Measurements from ENCODE around the gene STK10.

STK10 gene

GRCh38 chr5:172234031-172234430 lies 46.0 kb upstream of the STK10 start:
- Histone ChIP-seq H3K4me2 (ENCODE audit: low read length) (no peak overlapping the region), H3K27me3 (ENCODE audit: insufficient read depth, low read length) (no peaks in the 10 kb centered on the region), H3K4me1 (ENCODE audit: insufficient read depth, low read length, severe bottlenecking) (peaks cover 36% of the 10 kb centered on the region), H3K9me3 (ENCODE audit: low read length) (no peaks in the 10 kb centered on the region), H3K9ac (ENCODE audit: low read length) (no peak overlapping the region), H3K79me2 (ENCODE audit: insufficient read depth, low read length) (peaks cover 25% of the 10 kb centered on the region), H3F3A (ENCODE audit: insufficient read depth, low read length) (no peaks in the 10 kb centered on the region), H4K20me1 (ENCODE audit: insufficient read depth, low read length) (no peaks in the 10 kb centered on the region), H3K27ac (ENCODE audit: low read depth, low read length, poor library complexity, severe bottlenecking) (no peak overlapping the region), H3K9me2 (ENCODE audit: low read depth, low read length) (no peaks in the 10 kb centered on the region), H2AFZ (ENCODE audit: low read length) (no peak overlapping the region), H3K4me3 (ENCODE audit: low read depth, low read length, poor library complexity, severe bottlenecking) (no peak overlapping the region), H3K36me3 (ENCODE audit: insufficient read depth, low read length) (peaks cover 36% of the 10 kb centered on the region; the same call in 1 of the 2 replicates)
- TF ChIP-seq CTCF (IDR thresholded peaks at IDR 0.05; ENCODE audit: low read length) (no peak), EZH2 (IDR thresholded peaks at IDR 0.05; ENCODE audit: borderline replicate concordance, low read length) (no peak)

DNA sequence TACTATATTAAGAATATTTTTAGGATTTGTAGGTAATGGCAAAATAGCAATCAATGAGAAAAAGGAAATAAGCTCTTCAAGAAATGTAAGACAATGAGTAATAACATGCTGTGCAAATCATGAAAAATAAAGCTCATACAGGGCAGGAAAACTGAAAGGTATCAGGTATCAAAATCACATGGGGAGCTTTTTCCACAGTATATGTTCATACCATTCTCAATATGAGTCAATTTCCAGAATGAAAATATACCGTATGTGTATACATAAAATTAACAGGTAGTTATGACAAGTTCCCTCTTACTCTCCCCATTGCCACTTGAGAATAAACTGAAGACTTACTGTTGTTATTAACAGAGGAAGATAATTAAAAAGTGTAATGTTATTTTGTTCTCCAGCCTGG lies 41.9 kb upstream of the STK10 start:
- H3K9ac ChIP-seq (ENCODE audit: low read length), result no peak overlapping the region
- no peaks in the 10 kb centered on the region for H3F3A ChIP-seq (ENCODE audit: insufficient read depth, low read length)
- no peak overlapping the region for H2AFZ ChIP-seq (ENCODE audit: low read length)
- H3K4me1 ChIP-seq (ENCODE audit: insufficient read depth, low read length, severe bottlenecking), result no peaks in the 10 kb centered on the region
- TF ChIP-seq CTCF (IDR thresholded peaks at IDR 0.05; ENCODE audit: low read length) (no peak), EZH2 (IDR thresholded peaks at IDR 0.05; ENCODE audit: borderline replicate concordance, low read length) (no peak)
- no peaks in the 10 kb centered on the region for H3K27me3 ChIP-seq (ENCODE audit: insufficient read depth, low read length)
- H3K4me3 ChIP-seq (ENCODE audit: low read depth, low read length, poor library complexity, severe bottlenecking), result no peak overlapping the region
- no peaks in the 10 kb centered on the region for H4K20me1 ChIP-seq (ENCODE audit: insufficient read depth, low read length)
- no peak overlapping the region for H3K27ac ChIP-seq (ENCODE audit: low read depth, low read length, poor library complexity, severe bottlenecking)
- H3K9me2 ChIP-seq (ENCODE audit: low read depth, low read length), result no peaks in the 10 kb centered on the region
- no peak overlapping the region for H3K4me2 ChIP-seq (ENCODE audit: low read length)
- H3K79me2 ChIP-seq (ENCODE audit: insufficient read depth, low read length), result no peaks in the 10 kb centered on the region
- H3K9me3 ChIP-seq (ENCODE audit: low read length), result no peaks in the 10 kb centered on the region
- peaks cover 41% of the 10 kb centered on the region; the same call in 1 of the 2 replicates for H3K36me3 ChIP-seq (ENCODE audit: insufficient read depth, low read length)

- H3K9ac ChIP-seq (ENCODE audit: low read length), result no peak overlapping the region
- no peaks in the 10 kb centered on the region for H3K9me2 ChIP-seq (ENCODE audit: low read depth, low read length)
- H2AFZ ChIP-seq (ENCODE audit: low read length), result no peak overlapping the region
- H3F3A ChIP-seq (ENCODE audit: insufficient read depth, low read length), result no peaks in the 10 kb centered on the region
- H3K9me3 ChIP-seq (ENCODE audit: low read length), result no peaks in the 10 kb centered on the region
- TF ChIP-seq CTCF (IDR thresholded peaks at IDR 0.05; ENCODE audit: low read length) (no peak), EZH2 (IDR thresholded peaks at IDR 0.05; ENCODE audit: borderline replicate concordance, low read length) (no peak)
- H3K4me2 ChIP-seq (ENCODE audit: low read length), result no peak overlapping the region
- no peak overlapping the region for H3K4me3 ChIP-seq (ENCODE audit: low read depth, low read length, poor library complexity, severe bottlenecking)
- H3K36me3 ChIP-seq (ENCODE audit: insufficient read depth, low read length), result peaks cover 46% of the 10 kb centered on the region
- H4K20me1 ChIP-seq (ENCODE audit: insufficient read depth, low read length), result no peaks in the 10 kb centered on the region
- H3K79me2 ChIP-seq (ENCODE audit: insufficient read depth, low read length), result 0 out of 2 replicates have a peak, but pooled peaks cover 4% of the 10 kb centered on the region
- no peak overlapping the region for H3K27ac ChIP-seq (ENCODE audit: low read depth, low read length, poor library complexity, severe bottlenecking)
- H3K27me3 ChIP-seq (ENCODE audit: insufficient read depth, low read length), result no peaks in the 10 kb centered on the region
- H3K4me1 ChIP-seq (ENCODE audit: insufficient read depth, low read length, severe bottlenecking), result no peaks in the 10 kb centered on the region
Observed at GRCh38 chr5:172224996-172225395, 37.0 kb upstream of the STK10 start.
